ENCODE results near the gene GNL1. TPM values are rescaled to one million over a fixed set of nuclear protein-coding genes. Genes with fewer than 3 reads are reported as not detected.
A peak's percentile ranks its signal among the peaks of the same experiment; 100 is the strongest.

Gene GNL1
- total and polyA plus RNA-seq, 12 donors, result 17.3 to 34.1 (median 20.1) TPM

DNA sequence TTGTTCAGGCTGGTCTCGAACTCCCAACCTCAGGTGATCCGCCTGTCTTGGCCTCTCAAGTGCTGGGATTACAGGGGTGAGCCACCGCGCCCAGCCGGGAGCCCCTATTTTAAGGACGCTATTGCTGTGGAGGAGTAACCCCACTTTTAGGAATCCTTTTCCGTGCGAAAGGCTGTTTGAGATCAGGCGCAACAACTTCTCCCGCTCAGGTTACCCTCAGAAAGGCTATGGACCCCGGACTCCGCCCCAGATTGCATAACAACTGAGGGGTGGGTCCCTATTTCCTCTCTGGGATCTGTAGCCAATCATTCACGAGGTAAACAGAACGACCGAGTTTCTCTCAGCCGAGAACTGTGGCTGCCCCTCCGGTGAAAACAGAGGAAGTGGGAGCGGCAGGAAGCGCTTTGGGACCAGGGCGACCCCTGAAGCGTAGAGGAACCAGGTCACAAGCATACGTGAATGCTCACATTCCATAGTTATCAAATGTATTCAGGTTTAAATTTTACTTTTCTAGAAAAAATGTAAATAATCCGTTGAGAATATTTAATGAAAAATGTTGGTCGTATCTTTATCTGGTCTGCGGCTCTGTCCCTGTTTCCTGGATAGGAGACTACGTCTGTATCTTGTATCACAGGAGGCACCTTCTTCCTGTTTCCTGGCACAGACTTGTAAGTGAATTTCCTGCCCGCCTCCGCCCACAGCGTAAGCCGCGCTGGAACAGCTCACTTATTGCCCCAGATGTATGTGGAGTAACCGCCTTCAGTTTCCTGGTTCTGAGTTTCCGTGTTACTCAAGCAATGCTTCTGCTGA lies 40.1 kb downstream of the GNL1 start:
- Histone ChIP-seq H3K4me3 (peak overlapping the region; percentile 23 to 65 (median 48)), H3K36me3 (no peaks in the 10 kb centered on the region), H3K27ac (peak overlapping the region; percentile 71 to 98 (median 92)), H3K4me1 (peaks cover 0 to 29% (median 7%) of the 10 kb centered on the region in 9 donors), H3K9me3 (peaks cover 0 to 9% (median 0%) of the 10 kb centered on the region in 11 donors), H3K27me3 (no peaks in the 10 kb centered on the region)
- 4 to 5% methylated on average over 33 of the region's 33 CpGs for WGBS, 2 donors
- DNase-seq, result peak; percentile 84 to 94
- intact Hi-C loops (cut with DNase I), result loop anchor here in 2 of 10 donors (1.0 to 2.0 kb wide), 2 partner anchors 15 to 27 kb away; partner anchors contain the start of gene HLA-E (in 1 of the 2)
- TF ChIP-seq CTCF (IDR thresholded peaks at IDR 0.05), result no peak
- ATAC-seq, result peak; percentile 94 to 98 (median 96)

GRCh38 chr6:30515106-30515505 lies 41.2 kb downstream of the GNL1 start:
- 32 to 47% methylated on average over 4 of the region's 4 CpGs for WGBS, 2 donors
- no peak for TF ChIP-seq CTCF (IDR thresholded peaks at IDR 0.05)
- Histone ChIP-seq H3K27ac (peak overlapping the region; percentile 71 to 98 (median 92)), H3K27me3 (no peaks in the 10 kb centered on the region), H3K4me3 (peak overlapping the region in 4 of 10 donors; percentile 23 to 52 (median 48)), H3K36me3 (no peaks in the 10 kb centered on the region), H3K9me3 (peaks cover 0 to 9% (median 0%) of the 10 kb centered on the region in 11 donors), H3K4me1 (peaks cover 0 to 39% (median 7%) of the 10 kb centered on the region in 9 donors)
- DNase-seq (no peak), ATAC-seq (no peak)
- intact Hi-C loops (cut with DNase I), result loop anchor here in 1 of 10 donors (2.0 kb wide), 1 partner anchor 14 kb away; no protein-coding TSS in a partner anchor

DNA sequence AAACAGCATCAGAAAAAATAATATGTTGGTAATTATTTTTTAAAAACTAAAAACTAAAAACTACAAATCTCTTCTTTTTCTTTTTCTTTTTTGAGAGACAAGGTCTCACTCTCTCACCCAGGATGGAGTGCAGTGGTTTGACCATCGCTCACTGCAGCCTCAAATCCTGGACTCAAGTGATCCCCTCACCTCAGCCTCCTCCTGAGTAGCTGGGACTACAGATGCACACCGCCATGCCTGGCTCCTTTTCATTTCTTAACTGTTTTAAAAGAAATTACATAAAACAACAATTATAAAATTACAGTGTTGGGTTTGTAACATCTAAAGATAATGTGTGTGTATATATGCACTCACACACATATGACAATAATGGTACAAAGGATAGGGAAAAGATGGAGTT lies 42.8 kb downstream of the GNL1 start:
- ATAC-seq (no peak), DNase-seq (no peak)
- no peaks in the 10 kb centered on the region for H3K36me3 ChIP-seq
- H3K27me3 ChIP-seq, result no peaks in the 10 kb centered on the region
- intact Hi-C loops (cut with DNase I), result no loop called here
- no peak overlapping the region for H3K27ac ChIP-seq
- WGBS, 2 donors, result 92 to 95% methylated on average over 2 of the region's 2 CpGs
- no peak overlapping the region for H3K4me3 ChIP-seq
- H3K4me1 ChIP-seq, result peaks cover 0 to 56% (median 11%) of the 10 kb centered on the region in 9 donors
- peaks cover 0 to 7% (median 0%) of the 10 kb centered on the region in 11 donors for H3K9me3 ChIP-seq
- no peak for TF ChIP-seq CTCF (IDR thresholded peaks at IDR 0.05)

DNA sequence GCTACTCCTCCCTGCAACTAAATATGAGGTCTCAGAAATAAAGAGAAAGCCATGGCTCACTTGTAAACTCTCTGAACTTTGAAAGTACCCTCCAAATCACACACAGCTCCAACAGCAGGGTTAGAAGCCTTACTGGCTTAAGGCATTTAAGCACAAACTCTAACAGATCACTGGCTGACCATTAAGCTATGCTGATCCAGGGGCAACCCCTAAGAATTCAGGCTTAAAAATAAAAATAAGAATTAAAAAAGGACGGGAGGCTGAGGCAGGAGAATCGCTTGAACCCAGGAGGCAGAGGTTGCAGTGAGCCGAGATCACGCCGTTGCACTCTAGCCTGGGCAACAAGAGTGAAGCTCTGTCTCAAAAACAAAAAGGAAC lies 45.1 kb downstream of the GNL1 start:
- DNase-seq, result no peak
- WGBS, 2 donors, result 68 to 73% methylated on average over 5 of the region's 5 CpGs
- Histone ChIP-seq H3K9me3 (no peaks in the 10 kb centered on the region), H3K4me1 (peaks cover 0 to 57% (median 4%) of the 10 kb centered on the region in 9 donors), H3K4me3 (no peak overlapping the region), H3K27me3 (no peaks in the 10 kb centered on the region), H3K27ac (peak overlapping the region in 4 of 10 donors; percentile 26 to 86 (median 63)), H3K36me3 (no peaks in the 10 kb centered on the region)
- no peak for TF ChIP-seq CTCF (IDR thresholded peaks at IDR 0.05)
- ATAC-seq, result no peak
- intact Hi-C loops (cut with DNase I), result no loop called here

Data from heart right ventricle (tissue), 16 donors.